ENCODE measurements around the gene PTPRN2. TPM values are rescaled to one million over a fixed set of nuclear protein-coding genes. Genes with fewer than 3 reads are reported as not detected.
"Not testable (repeated sequence)": the region's sequence is repeated elsewhere in the genome, so short reads cannot be mapped to it uniquely, and the experiment has no call there.

Gene PTPRN2
- total RNA-seq, 1 donor from 2014 or later: 0.33 TPM

DNA sequence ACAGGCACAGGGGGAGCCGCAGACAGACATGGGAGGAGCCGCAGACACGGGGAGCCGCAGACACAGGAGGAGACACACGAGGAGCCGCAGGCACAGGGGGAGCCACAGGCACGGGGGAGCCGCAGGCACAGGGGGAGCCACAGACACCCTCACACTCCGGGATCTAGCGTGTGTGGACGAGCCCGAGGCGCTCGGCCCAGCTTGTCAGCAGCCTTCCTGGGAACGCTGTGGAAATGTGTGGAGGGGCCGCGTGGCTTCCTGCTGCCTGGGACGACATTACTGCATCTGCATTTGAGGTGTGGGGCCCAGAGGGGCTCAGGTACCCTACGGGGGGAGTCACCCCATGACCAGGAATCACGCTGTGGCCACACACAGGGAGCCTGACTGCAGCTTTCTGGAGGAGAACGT is 313.2 kb downstream of the PTPRN2 start:
- ATAC-seq (no peak), DNase-seq (ENCODE audit: low spot score) (no peak)

GRCh38 chr7:158273756-158274342 is 313.8 kb downstream of the PTPRN2 start:
- ATAC-seq; DNase-seq (ENCODE audit: low spot score): not testable (repeated sequence)

DNA sequence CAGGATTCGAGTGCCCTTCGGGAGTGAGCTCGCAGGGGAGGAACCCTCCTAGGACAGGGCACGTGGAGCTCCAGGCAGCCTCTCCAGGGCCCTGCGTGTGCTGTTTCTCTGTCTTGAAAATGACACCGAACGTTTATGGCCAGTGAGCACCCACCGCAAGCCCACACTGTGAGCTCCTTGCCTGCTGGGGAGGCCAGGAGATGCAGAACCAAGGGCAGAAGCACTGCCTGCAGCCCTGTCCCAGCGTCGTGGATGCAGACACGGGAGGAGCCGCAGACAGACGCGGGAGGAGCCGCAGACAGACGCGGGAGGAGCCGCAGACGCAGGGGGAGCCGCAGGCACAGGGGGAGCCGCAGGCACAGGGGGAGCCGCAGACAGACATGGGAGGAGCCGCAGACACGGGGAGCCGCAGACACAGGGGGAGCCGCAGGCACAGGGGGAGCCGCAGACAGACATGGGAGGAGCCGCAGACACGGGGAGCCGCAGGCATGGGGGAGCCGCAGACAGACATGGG is 314.4 kb downstream of the PTPRN2 start:
- ATAC-seq: no peak

DNA sequence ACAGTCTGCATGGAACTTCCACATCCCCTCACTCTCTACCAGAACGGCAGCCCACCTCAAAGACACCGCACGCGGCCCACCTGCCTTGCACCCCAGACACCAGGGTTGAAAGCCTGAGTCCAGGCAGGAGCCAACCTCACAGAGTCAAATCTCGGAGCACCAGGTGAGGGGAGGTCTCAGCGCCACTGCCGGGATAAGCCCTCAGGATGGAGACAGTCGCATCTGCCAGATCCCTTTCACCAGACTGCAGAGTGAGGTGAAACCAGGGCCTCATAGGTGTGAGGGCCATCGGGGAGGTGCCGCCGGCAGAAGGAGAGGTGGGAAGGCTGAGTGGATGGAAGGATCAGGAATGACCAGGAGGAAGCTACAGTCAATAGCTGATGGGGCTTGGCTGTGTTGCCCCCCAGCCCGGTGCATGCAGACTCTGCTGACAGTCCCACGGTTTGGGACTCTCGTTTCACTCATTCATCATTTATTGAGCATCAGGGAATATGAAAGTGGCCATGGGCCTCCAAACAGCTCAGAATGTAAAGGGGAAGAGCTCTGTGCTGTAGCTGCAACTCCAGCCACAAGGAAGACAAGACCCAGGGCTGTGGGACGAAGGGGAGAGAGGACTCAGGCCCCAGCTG is 315.0 kb downstream of the PTPRN2 start:
- ATAC-seq: no peak
- no peak for DNase-seq (ENCODE audit: low spot score)

More for the DNA sequence above, 314.4 kb downstream of the PTPRN2 start:
- DNase-seq (ENCODE audit: low spot score): no peak

- ATAC-seq (no peak), DNase-seq (ENCODE audit: low spot score) (no peak)
Measured at GRCh38 chr7:158272091-158272490, 315.5 kb downstream of the PTPRN2 start.

DNA sequence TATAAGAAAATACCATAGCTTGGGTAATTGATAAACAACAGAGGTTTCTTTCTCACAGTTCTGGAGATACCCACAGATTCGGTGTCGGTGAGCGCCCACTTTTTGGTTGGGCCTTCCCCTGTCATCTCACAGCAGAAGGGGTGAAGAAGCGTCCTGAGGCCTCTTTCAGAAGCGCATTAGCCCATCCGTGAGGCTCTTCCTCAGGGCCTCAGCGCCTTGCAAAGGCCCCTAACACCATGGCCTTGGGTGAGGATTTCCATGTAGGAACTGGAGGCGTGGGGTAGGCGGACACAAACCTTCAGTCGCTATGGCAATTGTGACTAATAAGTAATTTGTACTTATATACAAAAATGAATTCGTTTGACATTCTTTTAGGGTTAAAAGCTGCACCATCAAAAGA is 316.0 kb downstream of the PTPRN2 start:
- ATAC-seq (no peak), DNase-seq (ENCODE audit: low spot score) (no peak)

DNA sequence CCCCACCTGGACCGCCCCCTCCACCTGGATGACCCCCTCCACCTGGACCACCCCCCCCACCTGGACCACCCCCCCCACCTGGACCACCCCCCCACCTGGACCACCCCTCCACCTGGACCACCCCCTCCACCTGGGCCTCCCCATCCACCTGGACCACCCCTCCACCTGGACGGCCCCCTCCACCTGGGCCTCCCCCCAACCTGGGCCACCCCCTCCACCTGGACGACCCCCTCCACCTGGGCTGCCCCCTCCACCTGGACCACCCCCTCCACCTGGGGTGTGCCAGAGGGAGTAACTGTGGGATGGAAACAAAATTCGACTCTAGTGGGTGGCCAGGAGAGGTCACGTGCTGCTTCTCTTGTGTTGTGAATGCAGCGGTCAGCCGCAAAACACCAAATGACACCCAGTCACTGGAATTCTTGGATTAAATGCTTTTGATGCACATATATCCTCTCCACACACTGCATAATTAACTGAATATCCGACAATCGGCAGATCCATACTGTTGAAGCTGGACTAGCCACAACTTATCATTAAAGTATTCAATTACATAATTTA is 316.7 kb downstream of the PTPRN2 start:
- no peak for DNase-seq (ENCODE audit: low spot score)
- no peak for ATAC-seq

DNA sequence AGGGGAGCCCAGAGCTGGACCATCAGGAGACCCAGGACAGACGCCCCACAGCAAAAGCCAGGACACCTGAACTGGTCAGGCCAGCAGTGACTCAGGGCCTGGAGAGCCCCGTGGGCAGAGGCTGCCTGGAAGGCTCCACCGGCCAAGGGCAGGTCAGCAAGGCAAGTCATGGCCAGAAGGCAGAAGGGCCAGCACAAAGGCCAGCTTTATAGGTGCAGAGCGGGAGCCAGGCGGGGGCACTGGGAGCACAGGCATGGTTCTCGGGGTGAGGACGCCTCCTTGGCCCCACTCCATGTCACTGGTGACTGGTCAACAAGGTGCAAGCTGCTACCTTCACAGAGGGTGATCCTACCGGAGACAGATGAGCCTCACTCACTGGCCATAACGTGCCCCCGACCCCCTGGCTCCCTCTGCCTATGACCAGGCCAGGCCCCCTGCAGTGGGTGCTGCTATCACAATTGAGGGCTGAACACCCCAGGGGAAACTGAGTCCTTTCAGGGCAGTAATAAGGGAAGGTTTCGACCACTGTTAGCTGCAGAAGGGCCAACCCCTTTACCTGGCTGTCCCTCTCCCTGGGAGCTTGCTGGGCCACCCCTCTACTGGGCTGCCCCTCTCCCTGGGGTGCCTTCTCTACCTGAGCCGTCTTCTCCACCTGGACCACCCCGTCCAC is 317.4 kb downstream of the PTPRN2 start:
- DNase-seq (ENCODE audit: low spot score) (no peak), ATAC-seq (peak; percentile 40)

GRCh38 chr7:158268816-158269535 is 318.6 kb downstream of the PTPRN2 start:
- DNase-seq (ENCODE audit: low spot score) (no peak), ATAC-seq (no peak)

DNA sequence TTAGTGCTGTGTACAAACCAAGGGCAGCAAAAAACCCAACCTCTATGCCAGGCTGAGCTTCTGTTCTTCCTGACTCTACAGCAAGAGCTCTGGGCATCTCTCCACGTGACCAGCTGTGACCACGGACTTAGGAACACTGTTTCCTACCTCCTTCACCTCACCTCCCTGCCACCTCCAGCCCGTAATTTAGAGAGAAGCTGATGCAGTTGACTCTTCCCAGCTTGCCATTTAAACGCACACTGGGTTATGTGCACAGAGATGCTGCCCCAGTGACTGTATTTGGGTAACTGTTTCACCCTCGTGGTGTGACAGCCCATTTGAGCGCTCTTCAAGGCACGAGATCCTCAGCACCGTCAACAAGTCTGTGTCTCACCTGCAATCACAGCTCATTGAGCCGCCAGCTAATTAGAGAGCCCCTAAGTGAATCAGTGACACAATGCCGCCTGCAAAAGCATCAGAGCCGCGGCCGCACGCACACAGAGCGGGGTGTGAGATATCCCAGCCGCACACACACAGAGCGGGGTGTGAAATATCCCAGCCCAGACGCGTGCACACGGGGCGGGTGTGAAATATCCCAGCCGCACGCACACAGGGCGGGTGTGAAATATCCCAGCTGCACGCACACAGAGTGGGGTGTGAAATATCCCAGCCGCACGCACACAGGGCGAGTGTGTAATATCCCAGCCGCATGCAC is 319.7 kb downstream of the PTPRN2 start:
- ATAC-seq (no peak), DNase-seq (ENCODE audit: low spot score) (no peak)

DNA sequence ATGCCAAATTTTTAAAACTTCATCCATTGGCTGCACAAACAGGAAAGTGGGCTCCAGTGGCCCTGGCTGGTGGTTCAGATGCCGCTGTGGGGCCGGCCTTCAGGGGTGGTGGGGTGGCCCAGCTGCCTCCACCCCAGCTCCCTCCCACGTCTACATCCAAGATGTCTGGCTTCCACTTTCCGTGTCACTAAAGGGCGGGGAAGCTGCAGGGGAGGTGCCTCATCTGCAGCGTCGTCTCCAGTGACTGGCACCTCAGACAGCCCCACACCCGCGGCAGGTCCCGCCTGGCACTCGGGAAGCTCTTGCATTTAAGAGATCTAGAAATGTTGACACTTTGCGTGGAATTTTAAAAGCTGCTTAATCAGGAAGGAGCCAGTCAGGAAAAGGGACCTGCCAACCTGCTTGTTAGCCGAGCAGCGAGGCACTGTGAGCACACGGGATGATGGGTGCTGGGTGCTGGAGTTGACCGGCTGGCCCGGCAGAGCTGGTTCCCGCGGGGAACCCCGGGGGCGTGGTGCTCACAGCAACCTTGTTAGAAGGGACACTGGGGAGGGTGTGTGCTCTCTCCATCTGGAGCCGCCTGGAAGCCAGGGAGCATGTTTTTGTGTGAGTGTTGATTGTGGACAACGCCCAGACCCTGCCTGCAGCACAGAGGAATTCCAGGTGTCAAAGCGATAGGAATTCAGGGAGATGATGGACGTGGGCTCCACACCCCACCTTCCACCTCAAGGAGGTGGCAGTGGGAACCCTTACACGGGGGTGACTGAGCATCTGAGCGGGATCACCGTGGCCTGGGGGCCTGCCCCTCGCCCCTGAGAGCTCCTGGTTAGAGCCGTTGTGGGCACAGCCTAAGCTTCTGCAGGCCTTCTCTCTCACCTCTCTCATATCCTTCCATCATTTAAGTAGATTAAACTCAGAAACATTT is 320.5 kb downstream of the PTPRN2 start:
- ATAC-seq (no peak), DNase-seq (ENCODE audit: low spot score) (no peak)

DNA sequence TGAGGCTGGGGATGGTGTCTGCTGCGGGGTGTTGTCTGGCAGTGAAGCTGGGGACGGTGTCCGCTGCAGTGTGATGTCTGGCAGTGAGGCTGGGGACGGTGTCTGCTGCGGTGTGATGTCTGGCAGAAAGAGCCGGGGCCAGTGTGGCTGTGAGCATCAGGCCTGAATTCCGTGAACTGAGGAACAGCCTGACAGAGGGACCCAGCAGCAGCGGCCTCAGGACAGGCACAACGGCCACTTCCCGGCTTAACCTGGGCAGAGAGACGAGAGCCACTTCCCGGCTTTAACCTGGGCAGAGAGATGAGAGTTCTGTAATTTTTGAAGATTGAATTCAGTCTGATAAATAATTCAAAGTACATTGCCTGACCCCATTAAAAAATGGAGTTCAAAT is 321.2 kb downstream of the PTPRN2 start:
- no peak for ATAC-seq
- no peak for DNase-seq (ENCODE audit: low spot score)

DNA sequence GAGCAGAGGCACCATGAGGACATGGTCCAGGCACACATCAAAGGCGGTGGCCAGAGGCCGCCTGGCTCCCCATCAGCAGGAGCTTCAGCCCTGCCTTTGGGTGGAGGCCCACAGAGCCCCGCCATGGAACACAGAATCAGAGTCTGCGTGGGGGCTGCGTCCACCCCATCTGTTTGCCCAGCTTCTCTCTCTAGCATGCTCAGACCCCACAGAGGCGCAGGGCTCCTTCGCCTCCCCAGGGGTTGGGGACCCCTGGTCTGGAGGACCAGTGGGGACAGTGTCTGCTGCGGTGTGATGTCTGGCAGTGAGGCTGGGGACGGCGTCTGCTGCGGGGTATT is 321.9 kb downstream of the PTPRN2 start:
- no peak for ATAC-seq
- DNase-seq (ENCODE audit: low spot score): no peak

DNA sequence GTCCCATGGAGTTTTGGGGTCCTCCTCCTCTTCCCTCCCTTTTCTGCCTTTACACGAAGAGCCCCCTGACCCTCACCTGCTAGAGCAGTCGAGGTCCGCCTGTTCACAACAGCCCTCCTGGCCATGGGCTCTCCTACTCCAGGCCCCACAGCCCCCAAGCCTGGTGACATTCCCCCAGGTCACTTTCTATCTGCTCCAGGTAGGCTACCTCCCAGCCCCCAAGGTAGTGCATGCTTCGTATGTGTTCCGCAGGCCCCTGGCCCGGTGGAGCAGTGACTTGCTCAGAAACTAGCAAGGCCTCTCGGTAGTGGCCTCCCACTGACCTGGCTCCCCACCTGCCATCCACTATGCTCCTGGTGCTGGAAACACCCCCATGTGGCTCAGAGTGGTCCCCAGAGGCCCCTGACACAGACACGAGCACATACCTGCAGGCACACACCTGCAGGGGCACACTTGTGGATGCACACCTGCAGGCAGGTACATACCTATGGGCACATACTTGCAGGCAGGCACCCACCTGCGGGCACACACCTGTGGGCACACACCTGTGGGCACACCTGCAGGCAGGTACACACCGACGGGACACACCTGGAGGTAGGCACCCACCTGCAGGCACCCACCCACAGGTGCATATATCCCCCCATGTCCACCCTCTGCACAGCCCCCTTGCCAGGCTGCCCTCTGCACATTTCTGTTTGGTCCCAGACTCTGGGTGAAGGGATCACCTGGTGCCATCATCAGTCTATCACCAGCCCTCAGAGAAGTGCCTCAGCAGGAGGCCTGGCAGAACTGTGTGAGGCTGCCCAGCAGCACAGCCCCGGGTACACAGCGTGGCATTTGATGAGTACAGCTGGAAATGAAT is 322.5 kb downstream of the PTPRN2 start:
- ATAC-seq: no peak
- DNase-seq (ENCODE audit: low spot score): no peak

DNA sequence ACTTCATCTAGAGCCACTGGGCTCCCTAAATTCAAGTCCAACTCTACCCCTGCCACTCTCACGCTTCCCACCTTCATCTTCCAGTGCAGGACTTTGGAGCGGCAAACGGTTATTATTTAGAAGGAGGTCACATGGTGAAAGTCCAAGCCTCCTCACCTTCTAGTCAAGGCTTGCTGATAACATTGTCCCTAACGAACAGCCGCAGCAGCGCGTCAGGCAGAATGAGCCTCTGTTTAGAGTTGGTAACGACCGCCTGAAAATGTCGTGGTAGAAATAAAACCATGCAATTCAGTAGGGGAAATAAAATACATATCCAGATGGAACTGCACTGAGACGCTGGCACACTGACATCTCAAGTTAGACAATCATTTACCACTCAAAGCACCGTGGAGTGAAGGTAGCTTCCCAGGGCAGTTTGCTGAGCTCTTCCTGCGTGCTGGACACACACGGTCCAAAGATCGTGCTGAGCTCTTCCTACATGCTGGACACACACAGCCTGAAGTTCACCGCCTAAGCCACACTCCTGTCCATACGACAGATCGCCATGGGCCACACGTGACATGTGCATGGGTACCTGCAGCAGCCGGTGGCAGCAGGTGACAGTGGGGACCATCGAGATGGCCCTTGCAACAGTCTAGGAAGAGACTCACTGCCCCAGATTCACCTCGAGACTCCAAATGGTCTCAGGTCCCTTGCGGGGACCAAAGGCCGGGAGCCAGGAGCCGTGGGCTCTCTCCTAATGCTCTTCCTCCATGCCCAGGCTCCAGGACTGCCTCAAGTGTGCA is 323.5 kb downstream of the PTPRN2 start:
- ATAC-seq: peak; percentile 92
- DNase-seq (ENCODE audit: low spot score): peak; percentile 84

DNA sequence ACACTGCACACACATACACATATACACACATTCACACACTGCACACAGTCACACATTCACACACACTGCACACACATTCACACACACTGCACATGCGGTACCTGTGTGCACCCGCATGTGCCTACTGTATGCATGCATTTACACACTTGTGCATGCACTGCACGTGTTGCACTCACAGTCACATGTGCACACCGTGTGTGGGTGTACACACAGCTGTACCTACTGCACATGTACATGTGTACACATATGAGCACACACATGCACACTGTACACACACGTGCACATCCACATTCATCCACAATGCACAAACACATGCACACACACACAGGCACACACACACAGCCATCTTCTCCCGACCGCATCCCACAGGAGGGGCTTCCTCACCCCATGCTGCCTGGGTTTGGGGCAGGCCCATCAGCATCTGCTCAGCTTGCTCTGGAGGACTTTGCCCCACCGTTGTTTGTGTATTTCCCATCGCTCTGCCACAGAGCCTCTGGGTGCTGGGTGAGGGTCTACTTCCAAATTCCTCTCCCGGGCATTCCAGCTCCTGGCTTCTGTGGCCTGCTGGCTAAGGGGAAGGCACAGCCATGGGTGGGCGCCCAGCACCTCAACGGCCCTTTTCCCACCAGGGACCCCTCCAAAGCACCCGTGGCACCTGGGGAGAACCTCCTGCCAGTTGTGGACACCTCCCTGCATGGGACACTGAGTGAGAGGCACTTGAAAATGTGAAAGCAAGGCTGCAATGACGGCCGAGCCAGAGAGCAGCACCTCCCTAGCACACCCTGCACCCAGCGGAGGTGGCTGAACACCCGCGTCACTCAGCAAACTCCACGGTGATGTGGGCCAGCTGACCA is 324.3 kb downstream of the PTPRN2 start:
- DNase-seq (ENCODE audit: low spot score) (peak; percentile 58), ATAC-seq (peak; percentile 80)
